Naive thymus-derived CD4-positive, alpha-beta T cell (primary cell): ENCODE results near the gene NOL12. TPM values are rescaled to one million over a fixed set of nuclear protein-coding genes. Genes with fewer than 3 reads are reported as not detected.

Source experiments
- ATAC-seq: fragments of 150-1000 bp; cut with Tn5 transposase; 2 replicates; pipeline ENCODE4 v1.10.0; 2021; ENCODE audit warnings: mild to moderate bottlenecking, moderate library complexity
- CTCF ChIA-PET: fragments of 350-600 bp; sonication (Branson Sonifier 250); formaldehyde crosslinking; loops from one replicate; lab custom pipeline; 2021; ENCODE audit warnings: antibody characterized with exemption; lab: Charles Lee
- POLR2A ChIA-PET: fragments of 350-600 bp; sonication (Branson Sonifier 250); formaldehyde crosslinking; loops from one replicate; lab custom pipeline; 2021; ENCODE audit warnings: antibody characterized with exemption, inconsistent platforms; lab: Charles Lee
- DNase-seq, 9 donors: peaks; one replicate each; pipeline versions ENCODE4 v3.0.0 to v3.0.0-alpha.2; 2020 to 2022; ENCODE audit warnings: mixed read lengths in 1 of 9
- H3K27ac ChIP-seq: one replicate; pipeline ENCODE4 v1.7.0; 2013; ENCODE audit warnings: mild to moderate bottlenecking, low read depth, low read length, moderate library complexity
- H3K27me3 ChIP-seq, 2 donors: one replicate each; pipeline ENCODE4 v1.7.0; 2013; ENCODE audit warnings: low read length in 2 of 2, mild to moderate bottlenecking in 2 of 2, moderate library complexity in 2 of 2; ENCODE audit not compliant: control insufficient read depth in 2 of 2, insufficient read depth in 2 of 2
- H3K36me3 ChIP-seq, 3 experiments: 1 replicate in 2 of 3; 2 replicates in 1 of 3; pipeline ENCODE4 v1.7.0; 2013; ENCODE audit warnings: low read length in 3 of 3, mild to moderate bottlenecking in 3 of 3, moderate library complexity in 1 of 3; ENCODE audit not compliant: insufficient read depth in 3 of 3, control insufficient read depth in 2 of 3
- H3K4me1 ChIP-seq, 2 donors: one replicate each; pipeline ENCODE4 v1.7.0; 2013; ENCODE audit warnings: low read length in 2 of 2, mild to moderate bottlenecking in 2 of 2, moderate library complexity in 1 of 2; ENCODE audit not compliant: control insufficient read depth in 2 of 2, insufficient read depth in 2 of 2
- H3K4me3 ChIP-seq: 2 replicates; pipeline ENCODE4 v1.7.0; 2013; ENCODE audit warnings: mild to moderate bottlenecking, low read length
- H3K9me3 ChIP-seq, 3 experiments: 1 replicate in 2 of 3; 2 replicates in 1 of 3; pipeline ENCODE4 v1.7.0; 2013; ENCODE audit warnings: low read length in 3 of 3; ENCODE audit not compliant: control insufficient read depth in 2 of 3
- H3K27ac Mint-ChIP-seq, 9 donors: one replicate each; pipeline ENCODE4 v1.8.0; 2020 to 2022; ENCODE audit warnings: mixed read lengths in 9 of 9, mild to moderate bottlenecking in 8 of 9, moderate library complexity in 5 of 9, inconsistent platforms in 2 of 9
- H3K27me3 Mint-ChIP-seq, 5 donors: one replicate each; pipeline ENCODE4 v1.8.0; 2021 to 2022; ENCODE audit warnings: mixed read lengths in 5 of 5, mild to moderate bottlenecking in 1 of 5
- H3K36me3 Mint-ChIP-seq, 5 donors: one replicate each; pipeline ENCODE4 v1.8.0; 2020 to 2022; ENCODE audit warnings: mixed read lengths in 5 of 5, mild to moderate bottlenecking in 3 of 5, inconsistent platforms in 1 of 5
- H3K4me1 Mint-ChIP-seq, 7 donors: one replicate each; pipeline ENCODE4 v1.8.0; 2020 to 2022; ENCODE audit warnings: mixed read lengths in 7 of 7, mild to moderate bottlenecking in 3 of 7, inconsistent platforms in 1 of 7
- H3K4me3 Mint-ChIP-seq, 10 donors: one replicate each; pipeline ENCODE4 v1.8.0; 2020 to 2022; ENCODE audit warnings: mild to moderate bottlenecking in 10 of 10, mixed read lengths in 10 of 10, moderate library complexity in 6 of 10, inconsistent platforms in 2 of 10
- H3K9me3 Mint-ChIP-seq, 11 donors: one replicate each; pipeline ENCODE4 v1.8.0; 2020 to 2022; ENCODE audit warnings: mixed read lengths in 11 of 11, mild to moderate bottlenecking in 4 of 11, inconsistent platforms in 1 of 11, moderate library complexity in 1 of 11
- intact Hi-C, 2 donors: fragments of 100-400 bp; cut with micrococcal nuclease; formaldehyde crosslinking; loops; one replicate each; pipeline ENCODE4 v1.15.1; 2023
- polyA plus RNA-seq, 2 donors: library from polyadenylated mRNA; unstranded; fragments of 300-500 nt; fragmentation: Illumina TruSeq; gene quantifications; one replicate each; pipeline ENCODE4 v1.2.3, GENCODE V29; 2021
- total RNA-seq, 6 experiments: library from RNA in 5 of 6; stranded (reverse) in 5 of 6; gene quantifications; 1 replicate in 5 of 6; 2 replicates in 1 of 6; pipeline ENCODE4 v1.2.3 and lab custom pipeline; 2021 to 2026

The NOL12 gene
- total and polyA plus RNA-seq, 7 experiments from 2014 or later, result 32.8 to 52.5 (median 45.3) TPM

DNA sequence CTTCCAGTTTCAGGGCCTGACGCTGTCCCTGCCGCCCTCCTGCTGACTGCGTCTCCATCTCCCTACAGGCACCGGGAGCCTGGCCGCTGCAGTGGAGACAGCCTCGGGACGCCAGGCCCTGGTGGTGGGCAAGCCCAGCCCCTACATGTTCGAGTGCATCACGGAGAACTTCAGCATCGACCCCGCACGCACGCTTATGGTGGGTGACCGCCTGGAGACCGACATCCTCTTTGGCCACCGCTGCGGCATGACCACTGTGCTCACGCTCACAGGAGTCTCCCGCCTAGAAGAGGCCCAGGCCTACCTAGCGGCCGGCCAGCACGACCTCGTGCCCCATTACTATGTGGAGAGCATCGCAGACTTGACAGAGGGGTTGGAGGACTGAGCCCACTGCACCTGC lies 20.7 kb upstream of the NOL12 start:
- Histone ChIP-seq H3K27ac (no peak overlapping the region), H3K4me1 (peaks cover 3 to 6% of the 10 kb centered on the region in 2 donors), H3K9me3 (no peaks in the 10 kb centered on the region), H3K27me3 (no peaks in the 10 kb centered on the region), H3K4me3 (no peak overlapping the region), H3K36me3 (peaks cover 0 to 13% (median 0%) of the 10 kb centered on the region in 3 experiments)
- Mint-ChIP-seq H3K4me3 (no peak overlapping the region), H3K4me1 (peaks cover 10 to 28% (median 23%) of the 10 kb centered on the region in 7 donors), H3K36me3 (peaks cover 0 to 4% (median 0%) of the 10 kb centered on the region in 5 donors), H3K9me3 (no peaks in the 10 kb centered on the region), H3K27ac (no peak overlapping the region), H3K27me3 (no peaks in the 10 kb centered on the region)
- no peak for ATAC-seq
- intact Hi-C loops, result no loop called here
- POLR2A ChIA-PET, result interaction anchor here (7.9 kb wide), 1 partner anchor 11 kb away, joined by 73 read pairs; the partner anchor contains the start of gene LGALS1
- DNase-seq, result no peak
- CTCF ChIA-PET, result no interaction called here

DNA sequence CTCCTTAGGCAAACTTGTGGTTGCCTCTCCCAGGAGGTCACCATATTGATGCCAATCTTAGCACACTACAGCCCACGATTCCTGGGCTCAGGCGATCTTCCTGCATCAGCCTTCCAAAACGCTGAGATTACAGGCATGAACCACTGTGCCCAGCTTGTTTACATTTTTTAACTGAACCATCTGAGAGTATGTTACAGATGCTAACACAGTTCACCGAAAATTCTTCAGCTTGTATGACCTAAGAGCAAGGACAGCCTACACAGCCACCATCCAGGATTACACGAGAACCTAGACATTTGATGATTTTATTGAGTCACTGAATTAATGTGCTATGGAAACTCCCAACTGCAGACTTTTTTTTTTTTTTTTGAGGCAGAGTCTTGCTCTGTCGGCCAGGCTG lies 16.6 kb upstream of the NOL12 start:
- Histone ChIP-seq H3K9me3 (no peaks in the 10 kb centered on the region), H3K4me1 (peaks cover 3 to 21% of the 10 kb centered on the region in 2 donors), H3K27ac (no peak overlapping the region), H3K36me3 (peaks cover 0 to 13% (median 0%) of the 10 kb centered on the region in 3 experiments), H3K4me3 (no peak overlapping the region), H3K27me3 (no peaks in the 10 kb centered on the region)
- Mint-ChIP-seq H3K9me3 (peaks cover 0 to 1% (median 0%) of the 10 kb centered on the region in 11 donors), H3K27ac (peak overlapping the region in 4 of 9 donors; percentile 18 to 69 (median 48)), H3K36me3 (peaks cover 0 to 5% (median 0%) of the 10 kb centered on the region in 5 donors), H3K4me1 (peaks cover 9 to 47% (median 36%) of the 10 kb centered on the region in 7 donors), H3K4me3 (no peak overlapping the region), H3K27me3 (no peaks in the 10 kb centered on the region)
- intact Hi-C loops, result no loop called here
- POLR2A ChIA-PET, result interaction anchor here (1.3 to 10.0 kb wide), 5 partner anchors 8 to 133 kb away, joined by 3 to 142 read pairs (median 5); partner anchors contain the start of genes NOL12 and PDXP
- DNase-seq (no peak), ATAC-seq (no peak)
- CTCF ChIA-PET, result interaction anchor here (0.7 to 1.6 kb wide), 4 partner anchors 9 to 36 kb away, joined by 3 to 6 read pairs (median 5); no protein-coding TSS in a partner anchor

DNA sequence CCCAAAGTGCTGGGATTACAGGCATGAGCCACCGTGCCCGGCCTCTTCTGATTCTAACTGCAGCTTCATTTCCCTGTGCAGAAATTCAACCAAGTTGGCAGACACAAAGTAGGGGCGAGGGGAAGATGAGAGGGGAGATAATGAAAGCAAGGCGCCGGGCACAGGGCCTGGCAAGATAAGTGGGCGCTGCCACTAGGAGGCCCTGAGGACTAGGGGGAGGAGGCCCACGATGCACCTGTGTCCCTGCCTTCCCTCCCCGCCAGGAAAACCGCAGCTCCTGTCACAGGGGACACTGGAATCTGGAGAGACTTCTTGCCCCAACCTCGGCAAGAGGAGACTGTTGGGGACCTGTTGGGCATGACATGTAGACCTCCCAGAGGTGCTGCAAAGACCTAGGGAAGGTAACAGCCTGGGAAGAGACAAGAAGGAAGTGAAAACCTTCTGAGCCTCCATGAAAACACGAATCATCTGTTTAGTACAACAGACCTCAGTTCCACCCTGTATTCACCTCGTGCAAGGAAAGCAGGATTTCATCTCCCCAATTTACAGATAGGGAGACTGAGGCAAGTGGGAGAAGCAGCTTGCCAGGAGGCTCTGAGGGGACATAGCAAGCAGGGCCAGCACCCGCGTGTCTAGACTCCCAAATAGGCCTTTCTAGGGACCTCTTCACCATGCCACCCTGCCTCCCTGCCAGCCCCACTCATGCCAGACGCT lies 13.8 kb upstream of the NOL12 start:
- peak overlapping the region; percentile 45 for H3K27ac ChIP-seq
- peak overlapping the region; percentile 3 to 75 (median 68) for H3K4me3 Mint-ChIP-seq

DNA sequence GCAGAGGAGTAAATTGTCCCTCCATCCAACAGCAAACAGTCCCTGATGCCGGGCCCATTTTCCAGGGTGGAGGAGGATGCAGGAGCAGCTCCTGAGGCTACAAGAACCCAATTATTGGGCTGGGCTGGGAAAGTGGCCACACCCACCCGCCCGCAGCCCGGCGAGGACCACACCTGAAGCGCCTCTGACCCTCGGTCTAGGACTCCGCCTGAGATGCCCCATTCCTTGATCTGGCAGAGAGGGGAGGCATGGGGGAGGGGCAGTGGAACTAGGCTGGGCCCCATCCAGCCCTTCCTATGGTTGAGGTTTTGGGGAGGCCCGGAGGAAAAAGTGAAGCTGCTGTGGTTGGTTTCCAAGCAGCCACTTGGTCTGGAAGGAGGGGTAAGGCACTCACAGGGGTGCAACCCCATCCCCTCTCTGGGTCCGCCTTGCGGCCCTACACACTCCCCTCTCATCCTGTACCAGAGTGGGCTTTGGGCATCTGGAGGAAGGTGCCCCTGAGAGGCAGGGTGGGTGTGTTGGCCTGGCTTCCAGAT lies 13.2 kb upstream of the NOL12 start:
- peaks cover 0 to 1% (median 0%) of the 10 kb centered on the region in 11 donors for H3K9me3 Mint-ChIP-seq
- CTCF ChIA-PET, result no interaction called here
- H3K4me1 Mint-ChIP-seq, result peaks cover 9 to 70% (median 47%) of the 10 kb centered on the region in 7 donors
- DNase-seq (no peak), ATAC-seq (no peak)
- H3K27me3 Mint-ChIP-seq, result no peaks in the 10 kb centered on the region
- H3K4me3 ChIP-seq, result no peak overlapping the region
- POLR2A ChIA-PET, result interaction anchor here (0.8 to 10.0 kb wide), 7 partner anchors 8 to 34 kb away, joined by 3 to 142 read pairs (median 18); partner anchors contain the start of genes NOL12, PDXP and SH3BP1
- H3K27ac Mint-ChIP-seq, result peak overlapping the region; percentile 59 to 100 (median 93)
- peaks cover 17 to 36% of the 10 kb centered on the region in 2 donors for H3K4me1 ChIP-seq
- H3K36me3 Mint-ChIP-seq, result peaks cover 0 to 7% (median 0%) of the 10 kb centered on the region in 5 donors
- H3K9me3 ChIP-seq, result no peaks in the 10 kb centered on the region
- H3K4me3 Mint-ChIP-seq, result peak overlapping the region in 8 of 10 donors; percentile 3 to 75 (median 68)
- H3K27me3 ChIP-seq, result no peaks in the 10 kb centered on the region
- intact Hi-C loops, result loop anchor here in 1 of 2 donors (10.0 kb wide), 2 partner anchors 388 to 448 kb away; partner anchors contain the start of gene CYTH4
- peak overlapping the region; percentile 45 for H3K27ac ChIP-seq
- H3K36me3 ChIP-seq, result no peaks in the 10 kb centered on the region

More for the DNA sequence above, 13.8 kb upstream of the NOL12 start:
- ATAC-seq, result no peak
- Mint-ChIP-seq H3K4me1 (peaks cover 9 to 64% (median 42%) of the 10 kb centered on the region in 7 donors), H3K27me3 (no peaks in the 10 kb centered on the region), H3K9me3 (peaks cover 0 to 1% (median 0%) of the 10 kb centered on the region in 11 donors), H3K36me3 (peaks cover 0 to 5% (median 0%) of the 10 kb centered on the region in 5 donors), H3K27ac (peak overlapping the region; percentile 58 to 100 (median 87))
- Histone ChIP-seq H3K27me3 (no peaks in the 10 kb centered on the region), H3K4me1 (peaks cover 14 to 33% of the 10 kb centered on the region in 2 donors), H3K4me3 (no peak overlapping the region), H3K9me3 (no peaks in the 10 kb centered on the region), H3K36me3 (no peaks in the 10 kb centered on the region)
- intact Hi-C loops, result loop anchor here in 1 of 2 donors (10.0 kb wide), 2 partner anchors 388 to 448 kb away; partner anchors contain the start of gene CYTH4
- ChIA-PET CTCF (interaction anchor here (1.1 to 2.1 kb wide), 4 partner anchors 9 to 29 kb away, joined by 5 to 10 read pairs (median 6); partner anchors contain the start of gene PDXP), POLR2A (interaction anchor here (1.0 to 10.0 kb wide), 7 partner anchors 8 to 64 kb away, joined by 3 to 142 read pairs (median 6); partner anchors contain the start of genes NOL12 and PDXP)
- peak in 5 of 9 donors; percentile 35 to 55 (median 46) for DNase-seq

DNA sequence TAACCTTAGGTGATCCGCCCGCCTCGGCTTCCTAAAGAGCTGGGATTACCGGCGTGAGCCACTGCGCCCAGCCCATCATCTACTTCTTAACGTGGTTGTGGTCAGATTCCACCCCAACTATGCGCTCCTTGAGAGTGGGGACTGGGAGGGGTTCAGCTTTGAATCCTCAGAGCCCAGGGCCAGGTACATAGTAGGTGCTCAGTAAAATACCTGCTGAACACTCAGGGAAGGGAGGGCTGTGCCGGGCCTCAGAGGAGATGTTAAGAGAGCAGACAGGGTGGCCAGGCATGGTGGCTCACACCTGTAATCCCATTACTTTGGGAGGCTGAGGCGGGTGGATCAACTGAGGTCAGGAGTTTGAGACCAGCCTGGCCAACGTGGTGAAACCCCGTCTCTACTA lies 11.9 kb upstream of the NOL12 start:
- Mint-ChIP-seq H3K4me3 (peak overlapping the region; percentile 48 to 99 (median 90)), H3K9me3 (peaks cover 0 to 1% (median 0%) of the 10 kb centered on the region in 11 donors), H3K27ac (peak overlapping the region; percentile 58 to 100 (median 93)), H3K36me3 (peaks cover 0 to 7% (median 0%) of the 10 kb centered on the region in 5 donors), H3K27me3 (no peaks in the 10 kb centered on the region), H3K4me1 (peaks cover 9 to 73% (median 49%) of the 10 kb centered on the region in 7 donors)
- peaks cover 22 to 39% of the 10 kb centered on the region in 2 donors for H3K4me1 ChIP-seq
- no peak overlapping the region for H3K4me3 ChIP-seq
- CTCF ChIA-PET, result interaction anchor here (0.7 to 13.7 kb wide), 4 partner anchors 9 to 36 kb away, joined by 4 to 254 read pairs (median 4); partner anchors contain the start of gene SH3BP1
- no peaks in the 10 kb centered on the region for H3K36me3 ChIP-seq
- intact Hi-C loops, result loop anchor here in 1 of 2 donors (10.0 kb wide), 2 partner anchors 389 to 449 kb away; partner anchors contain the start of gene CYTH4
- no peak for ATAC-seq
- POLR2A ChIA-PET, result interaction anchor here (0.6 to 10.0 kb wide), 6 partner anchors 10 to 41 kb away, joined by 3 to 142 read pairs (median 50); partner anchors contain the start of genes PDXP and SH3BP1
- H3K9me3 ChIP-seq, result no peaks in the 10 kb centered on the region
- H3K27me3 ChIP-seq, result no peaks in the 10 kb centered on the region
- peak overlapping the region; percentile 48 for H3K27ac ChIP-seq
- DNase-seq, result no peak
